ENCODE measurements around the gene CEP55.

CEP55 gene

DNA sequence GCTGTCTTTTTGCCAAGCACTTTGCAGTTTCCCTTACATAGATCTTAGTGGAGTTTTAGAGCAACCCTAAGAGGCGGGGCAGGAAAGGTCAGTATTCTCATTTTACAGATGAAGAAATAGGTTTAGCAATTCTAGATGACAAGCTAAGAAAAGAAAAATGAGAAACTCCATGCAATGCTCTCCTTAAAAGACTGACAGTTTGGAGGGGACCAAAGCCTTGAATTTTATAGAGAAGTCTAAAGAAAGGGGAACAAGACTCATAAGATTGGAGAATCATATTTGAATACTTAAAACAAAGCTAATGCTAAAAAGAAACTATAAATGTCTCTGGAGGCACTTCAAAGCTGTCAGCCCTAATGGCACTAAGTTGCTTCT, 19.6 kb downstream of the CEP55 start:
- no peak for ATAC-seq
- TF ChIP-seq, protein P1, sequence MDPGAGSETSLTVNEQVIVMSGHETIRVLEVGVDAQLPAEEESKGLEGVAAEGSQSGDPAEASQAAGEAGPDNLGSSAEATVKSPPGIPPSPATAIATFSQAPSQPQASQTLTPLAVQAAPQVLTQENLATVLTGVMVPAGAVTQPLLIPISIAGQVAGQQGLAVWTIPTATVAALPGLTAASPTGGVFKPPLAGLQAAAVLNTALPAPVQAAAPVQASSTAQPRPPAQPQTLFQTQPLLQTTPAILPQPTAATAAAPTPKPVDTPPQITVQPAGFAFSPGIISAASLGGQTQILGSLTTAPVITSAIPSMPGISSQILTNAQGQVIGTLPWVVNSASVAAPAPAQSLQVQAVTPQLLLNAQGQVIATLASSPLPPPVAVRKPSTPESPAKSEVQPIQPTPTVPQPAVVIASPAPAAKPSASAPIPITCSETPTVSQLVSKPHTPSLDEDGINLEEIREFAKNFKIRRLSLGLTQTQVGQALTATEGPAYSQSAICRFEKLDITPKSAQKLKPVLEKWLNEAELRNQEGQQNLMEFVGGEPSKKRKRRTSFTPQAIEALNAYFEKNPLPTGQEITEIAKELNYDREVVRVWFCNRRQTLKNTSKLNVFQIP (CRISPR knock-in tag; IDR thresholded peaks at IDR 0.05; ENCODE audit: borderline replicate concordance, low read depth): no peak
- TF ChIP-seq PPARA (CRISPR knock-in tag; IDR thresholded peaks at IDR 0.05; ENCODE audit: borderline replicate concordance) (no peak), ZFP3 (CRISPR knock-in tag; IDR thresholded peaks at IDR 0.05) (no peak), ISL1 (CRISPR knock-in tag; IDR thresholded peaks at IDR 0.05) (no peak), BACH2 (CRISPR knock-in tag; IDR thresholded peaks at IDR 0.05; ENCODE audit: borderline replicate concordance) (no peak), SNAI2 (CRISPR knock-in tag; IDR thresholded peaks at IDR 0.05) (no peak), ZFP30 (CRISPR knock-in tag; IDR thresholded peaks at IDR 0.05) (no peak), ZNF70 (CRISPR knock-in tag; IDR thresholded peaks at IDR 0.05) (no peak), ARNTL (CRISPR knock-in tag; IDR thresholded peaks at IDR 0.05; ENCODE audit: borderline replicate concordance, low read depth) (no peak), ZNF8 (CRISPR knock-in tag; IDR thresholded peaks at IDR 0.05) (no peak), GLIS3 (CRISPR knock-in tag; IDR thresholded peaks at IDR 0.05) (no peak)
- TF ChIP-seq, protein P2, sequence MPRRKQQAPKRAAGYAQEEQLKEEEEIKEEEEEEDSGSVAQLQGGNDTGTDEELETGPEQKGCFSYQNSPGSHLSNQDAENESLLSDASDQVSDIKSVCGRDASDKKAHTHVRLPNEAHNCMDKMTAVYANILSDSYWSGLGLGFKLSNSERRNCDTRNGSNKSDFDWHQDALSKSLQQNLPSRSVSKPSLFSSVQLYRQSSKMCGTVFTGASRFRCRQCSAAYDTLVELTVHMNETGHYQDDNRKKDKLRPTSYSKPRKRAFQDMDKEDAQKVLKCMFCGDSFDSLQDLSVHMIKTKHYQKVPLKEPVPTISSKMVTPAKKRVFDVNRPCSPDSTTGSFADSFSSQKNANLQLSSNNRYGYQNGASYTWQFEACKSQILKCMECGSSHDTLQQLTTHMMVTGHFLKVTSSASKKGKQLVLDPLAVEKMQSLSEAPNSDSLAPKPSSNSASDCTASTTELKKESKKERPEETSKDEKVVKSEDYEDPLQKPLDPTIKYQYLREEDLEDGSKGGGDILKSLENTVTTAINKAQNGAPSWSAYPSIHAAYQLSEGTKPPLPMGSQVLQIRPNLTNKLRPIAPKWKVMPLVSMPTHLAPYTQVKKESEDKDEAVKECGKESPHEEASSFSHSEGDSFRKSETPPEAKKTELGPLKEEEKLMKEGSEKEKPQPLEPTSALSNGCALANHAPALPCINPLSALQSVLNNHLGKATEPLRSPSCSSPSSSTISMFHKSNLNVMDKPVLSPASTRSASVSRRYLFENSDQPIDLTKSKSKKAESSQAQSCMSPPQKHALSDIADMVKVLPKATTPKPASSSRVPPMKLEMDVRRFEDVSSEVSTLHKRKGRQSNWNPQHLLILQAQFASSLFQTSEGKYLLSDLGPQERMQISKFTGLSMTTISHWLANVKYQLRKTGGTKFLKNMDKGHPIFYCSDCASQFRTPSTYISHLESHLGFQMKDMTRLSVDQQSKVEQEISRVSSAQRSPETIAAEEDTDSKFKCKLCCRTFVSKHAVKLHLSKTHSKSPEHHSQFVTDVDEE (CRISPR knock-in tag; IDR thresholded peaks at IDR 0.05): no peak
- TF ChIP-seq, protein P3, sequence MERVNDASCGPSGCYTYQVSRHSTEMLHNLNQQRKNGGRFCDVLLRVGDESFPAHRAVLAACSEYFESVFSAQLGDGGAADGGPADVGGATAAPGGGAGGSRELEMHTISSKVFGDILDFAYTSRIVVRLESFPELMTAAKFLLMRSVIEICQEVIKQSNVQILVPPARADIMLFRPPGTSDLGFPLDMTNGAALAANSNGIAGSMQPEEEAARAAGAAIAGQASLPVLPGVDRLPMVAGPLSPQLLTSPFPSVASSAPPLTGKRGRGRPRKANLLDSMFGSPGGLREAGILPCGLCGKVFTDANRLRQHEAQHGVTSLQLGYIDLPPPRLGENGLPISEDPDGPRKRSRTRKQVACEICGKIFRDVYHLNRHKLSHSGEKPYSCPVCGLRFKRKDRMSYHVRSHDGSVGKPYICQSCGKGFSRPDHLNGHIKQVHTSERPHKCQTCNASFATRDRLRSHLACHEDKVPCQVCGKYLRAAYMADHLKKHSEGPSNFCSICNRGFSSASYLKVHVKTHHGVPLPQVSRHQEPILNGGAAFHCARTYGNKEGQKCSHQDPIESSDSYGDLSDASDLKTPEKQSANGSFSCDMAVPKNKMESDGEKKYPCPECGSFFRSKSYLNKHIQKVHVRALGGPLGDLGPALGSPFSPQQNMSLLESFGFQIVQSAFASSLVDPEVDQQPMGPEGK (CRISPR knock-in tag; IDR thresholded peaks at IDR 0.05; ENCODE audit: borderline replicate concordance): no peak

DNA sequence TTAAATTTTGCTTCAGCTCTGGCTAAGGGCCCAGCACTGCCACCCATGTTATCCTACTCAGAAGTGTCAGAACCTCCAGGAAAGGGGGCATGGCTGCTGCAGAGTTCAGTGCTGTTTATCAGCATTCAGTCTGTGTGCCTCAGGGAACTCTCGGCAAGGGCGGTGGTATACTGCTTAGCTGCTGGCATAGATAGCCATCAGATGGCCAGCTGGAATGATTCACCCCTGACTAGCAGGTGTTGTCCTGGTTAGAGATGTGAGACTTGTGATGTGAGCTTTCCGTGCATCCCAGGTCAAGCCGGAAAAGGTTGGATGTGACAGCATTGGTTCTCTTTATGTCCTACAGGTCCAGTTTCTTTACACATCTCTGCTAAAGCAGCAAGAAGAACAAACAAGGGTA, 22.1 kb downstream of the CEP55 start:
- no peak for TF ChIP-seq ZNF8 (CRISPR knock-in tag; IDR thresholded peaks at IDR 0.05)
- TF ChIP-seq ZFP3 (CRISPR knock-in tag; IDR thresholded peaks at IDR 0.05): no peak
- no peak for TF ChIP-seq ZC3H10 (CRISPR knock-in tag; IDR thresholded peaks at IDR 0.05)
- no peak for TF ChIP-seq TOX (CRISPR knock-in tag; IDR thresholded peaks at IDR 0.05; ENCODE audit: borderline replicate concordance)
- TF ChIP-seq ISL1 (CRISPR knock-in tag; IDR thresholded peaks at IDR 0.05): no peak
- TF ChIP-seq ZNF70 (CRISPR knock-in tag; IDR thresholded peaks at IDR 0.05): no peak
- TF ChIP-seq, protein P3 (CRISPR knock-in tag; IDR thresholded peaks at IDR 0.05; ENCODE audit: borderline replicate concordance): no peak
- no peak for TF ChIP-seq GLIS3 (CRISPR knock-in tag; IDR thresholded peaks at IDR 0.05)
- no peak for TF ChIP-seq ESRRG (CRISPR knock-in tag; IDR thresholded peaks at IDR 0.05)
- TF ChIP-seq, protein P1 (CRISPR knock-in tag; IDR thresholded peaks at IDR 0.05; ENCODE audit: borderline replicate concordance, low read depth): no peak
- TF ChIP-seq SNAI2 (CRISPR knock-in tag; IDR thresholded peaks at IDR 0.05): no peak
- no peak for TF ChIP-seq ARNTL (CRISPR knock-in tag; IDR thresholded peaks at IDR 0.05; ENCODE audit: borderline replicate concordance, low read depth)
- TF ChIP-seq, protein P4, sequence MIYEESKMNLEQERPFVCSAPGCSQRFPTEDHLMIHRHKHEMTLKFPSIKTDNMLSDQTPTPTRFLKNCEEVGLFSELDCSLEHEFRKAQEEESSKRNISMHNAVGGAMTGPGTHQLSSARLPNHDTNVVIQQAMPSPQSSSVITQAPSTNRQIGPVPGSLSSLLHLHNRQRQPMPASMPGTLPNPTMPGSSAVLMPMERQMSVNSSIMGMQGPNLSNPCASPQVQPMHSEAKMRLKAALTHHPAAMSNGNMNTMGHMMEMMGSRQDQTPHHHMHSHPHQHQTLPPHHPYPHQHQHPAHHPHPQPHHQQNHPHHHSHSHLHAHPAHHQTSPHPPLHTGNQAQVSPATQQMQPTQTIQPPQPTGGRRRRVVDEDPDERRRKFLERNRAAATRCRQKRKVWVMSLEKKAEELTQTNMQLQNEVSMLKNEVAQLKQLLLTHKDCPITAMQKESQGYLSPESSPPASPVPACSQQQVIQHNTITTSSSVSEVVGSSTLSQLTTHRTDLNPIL (CRISPR knock-in tag; IDR thresholded peaks at IDR 0.05; ENCODE audit: low read depth): no peak
- no peak for TF ChIP-seq ZFP30 (CRISPR knock-in tag; IDR thresholded peaks at IDR 0.05)
- TF ChIP-seq OSR1 (CRISPR knock-in tag; IDR thresholded peaks at IDR 0.05): no peak
- no peak for ATAC-seq

All from SK-N-SH treated with all-trans-retinoic acid at 6 μM for 48 hours (cell line).